NCI-H2171 treated with DMSO at 0.1 percent for 48 hours (cell line): ENCODE results near the gene MRPS24.
"Not testable (repeated sequence)": the region's sequence is repeated elsewhere in the genome, so short reads cannot be mapped to it uniquely, and the experiment has no call there.

ENCODE experiments used
- DNase-seq: peaks from one replicate; lab custom pipeline; 2025; lab: John Stamatoyannopoulos, UW

MRPS24 gene

DNA sequence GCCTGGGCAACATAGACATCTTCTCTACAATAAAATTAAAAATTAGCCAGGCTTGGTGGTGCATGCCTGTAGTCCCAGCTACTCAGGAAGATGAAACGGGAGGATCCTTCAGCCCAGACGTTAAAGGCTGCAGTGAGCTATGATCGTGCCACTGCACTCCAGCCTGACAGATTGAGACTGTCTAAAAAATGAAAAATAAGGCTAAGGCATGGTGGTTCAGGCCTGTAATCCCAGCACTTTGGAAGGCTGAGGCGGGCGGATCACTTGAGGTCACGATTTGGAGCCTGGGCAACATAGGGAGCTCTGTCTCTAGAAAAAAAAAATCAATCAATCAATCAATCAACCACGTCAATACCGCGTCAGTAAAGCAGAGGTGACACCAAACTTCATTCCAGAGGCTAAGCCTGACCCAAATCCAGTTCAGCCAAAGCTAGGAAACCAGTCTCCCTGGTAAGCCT, 31.1 kb downstream of the MRPS24 start:
- no peak for DNase-seq

GRCh38 chr7:43834463-43835251, 34.7 kb downstream of the MRPS24 start:
- no peak for DNase-seq

GRCh38 chr7:43830917-43831316, 38.4 kb downstream of the MRPS24 start:
- DNase-seq, result not testable (repeated sequence)

- no peak for DNase-seq
Observed at GRCh38 chr7:43825391-43825808, 43.9 kb downstream of the MRPS24 start.

DNA sequence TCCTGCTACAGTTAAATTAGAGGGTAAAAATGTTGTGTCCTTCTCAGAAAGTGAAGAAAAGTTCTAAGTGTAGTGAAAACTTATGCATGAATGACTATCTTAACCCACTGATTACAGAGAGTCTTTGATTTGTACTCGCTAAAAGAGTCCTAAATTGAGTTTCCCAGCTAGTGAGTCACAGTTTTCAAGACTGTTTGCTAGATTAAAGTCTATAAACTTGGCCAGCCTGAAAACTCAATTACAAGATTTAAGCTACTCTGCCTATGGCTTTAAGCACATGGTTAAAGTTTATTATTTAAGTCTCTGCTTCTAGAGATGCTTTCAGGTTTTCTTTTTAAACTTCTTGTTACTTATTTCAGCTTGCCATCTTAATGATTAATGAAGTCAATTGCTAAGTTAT, 44.4 kb downstream of the MRPS24 start:
- DNase-seq, result no peak

DNA sequence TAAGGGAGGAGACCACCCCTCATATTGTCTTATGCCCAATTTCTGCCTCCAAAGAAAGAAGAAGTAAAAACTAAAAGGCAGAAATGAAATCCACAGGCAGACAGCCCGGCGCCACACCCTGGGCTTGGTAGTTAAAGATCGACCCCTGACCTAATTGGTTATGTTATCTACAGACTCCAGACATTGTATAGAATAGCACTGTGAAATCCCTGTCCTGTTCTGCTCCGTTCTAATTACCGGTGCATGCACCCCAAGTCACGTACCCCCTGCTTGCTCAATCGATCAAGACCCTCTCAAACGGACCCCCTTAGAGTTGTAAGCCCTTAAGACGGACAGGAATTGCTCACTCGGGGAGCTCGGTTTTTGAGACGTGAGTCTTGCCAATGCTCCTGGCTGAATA, 44.8 kb downstream of the MRPS24 start:
- DNase-seq, result not testable (repeated sequence)

DNA sequence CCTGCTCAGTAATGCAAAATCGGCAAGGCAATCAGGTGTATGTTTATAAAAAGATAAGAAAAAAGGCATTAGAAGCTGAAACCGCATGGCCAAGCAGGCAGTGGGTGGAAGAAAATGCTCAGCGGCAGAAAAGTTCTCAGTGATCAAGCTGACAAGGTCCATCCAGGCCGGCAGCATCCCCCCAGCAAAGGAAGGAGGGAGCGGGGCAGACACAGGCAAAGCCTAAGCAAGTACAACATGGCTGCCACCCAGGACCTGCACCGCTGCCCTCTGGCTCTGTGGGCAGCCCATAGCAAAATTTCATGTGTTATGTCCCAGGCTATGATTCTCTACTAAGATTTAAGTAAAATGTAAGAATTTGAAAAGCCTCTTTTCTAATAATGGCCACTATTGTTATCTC, 45.4 kb downstream of the MRPS24 start:
- DNase-seq, result no peak

GRCh38 chr7:43823425-43823824, 45.9 kb downstream of the MRPS24 start:
- DNase-seq, result not testable (repeated sequence)
